Smooth muscle cell of the brain vasculature (primary cell): ENCODE results near the gene RNF212.
A peak's percentile ranks its signal among the peaks of the same experiment; 100 is the strongest.

Source experiments
- DNase-seq: peaks from one replicate; pipeline ENCODE4 v3.0.0-alpha.2; 2012; ENCODE audit warnings: low read depth, low spot score

RNF212 gene

GRCh38 chr4:1090465-1091440 is 22.6 kb downstream of the RNF212 start:
- no peak for DNase-seq

DNA sequence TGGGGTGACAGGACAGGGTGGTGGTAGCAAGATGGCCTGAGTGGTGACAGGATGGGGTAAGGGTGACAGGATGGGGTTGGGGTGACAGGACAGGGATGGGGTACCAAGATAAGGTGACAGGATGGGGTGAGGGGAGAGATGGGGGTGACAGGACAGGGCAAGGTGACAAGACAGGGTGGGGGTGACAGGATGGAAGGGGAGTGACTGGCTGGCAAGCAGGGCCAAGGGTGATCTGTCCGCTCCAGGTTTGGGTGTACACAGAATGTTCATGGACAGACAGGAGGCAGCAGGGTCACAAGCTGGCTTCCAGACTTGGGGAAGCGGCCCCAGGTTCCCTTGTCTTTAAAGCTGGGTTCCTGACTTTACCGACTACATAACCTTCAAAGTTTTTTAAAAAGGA is 23.3 kb downstream of the RNF212 start:
- DNase-seq = no peak

GRCh38 chr4:1087371-1087770 is 26.0 kb downstream of the RNF212 start:
- DNase-seq = no peak

DNA sequence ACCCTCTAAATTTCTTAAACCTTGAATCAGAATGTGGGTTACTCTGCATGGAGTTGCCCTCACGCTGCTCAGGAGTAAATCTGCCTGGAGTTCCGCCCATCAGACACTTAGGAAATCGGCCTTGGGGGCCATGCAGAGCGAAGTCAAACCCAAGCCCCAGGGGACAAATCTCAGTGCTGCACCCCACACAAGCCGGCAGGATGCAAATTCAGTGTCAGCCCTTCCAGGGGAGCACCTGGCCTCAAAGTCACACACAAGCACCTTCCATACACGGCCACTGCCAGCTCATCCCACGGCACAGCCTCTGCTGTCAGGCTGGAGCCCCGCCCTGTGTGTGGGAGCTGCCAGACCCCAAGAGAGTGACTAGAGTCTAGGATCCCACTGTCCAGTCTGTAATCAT is 27.4 kb downstream of the RNF212 start:
- no peak for DNase-seq

GRCh38 chr4:1085404-1085799 is 28.0 kb downstream of the RNF212 start:
- DNase-seq = no peak

DNA sequence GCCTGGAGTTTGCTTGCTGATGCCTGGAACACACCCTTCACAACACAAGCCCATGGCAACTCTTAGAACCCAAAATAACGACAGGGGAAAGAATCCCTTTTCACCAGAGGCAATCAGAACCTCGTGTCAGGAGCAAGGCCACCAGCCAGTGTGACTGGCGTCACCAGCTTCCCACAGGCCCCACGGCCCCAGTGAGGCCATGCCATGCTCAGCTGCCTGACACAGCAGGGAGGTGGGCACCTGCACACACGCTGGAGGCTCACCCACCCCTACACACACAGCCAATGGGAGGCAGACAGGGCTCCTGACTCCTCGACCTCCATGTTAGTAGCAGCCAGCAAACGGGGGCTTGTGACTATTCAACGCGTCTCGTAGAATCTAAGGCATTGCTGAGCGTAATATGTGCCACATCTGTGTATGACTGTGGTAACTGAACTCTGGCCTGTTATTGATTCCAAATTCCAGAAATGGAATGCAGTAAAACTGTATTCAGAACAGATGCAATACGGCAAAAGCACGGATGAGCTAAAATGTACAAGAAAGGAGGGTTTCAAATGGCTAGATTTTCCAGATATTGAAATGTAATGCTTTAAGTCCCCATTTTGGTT is 28.5 kb downstream of the RNF212 start:
- DNase-seq = no peak

DNA sequence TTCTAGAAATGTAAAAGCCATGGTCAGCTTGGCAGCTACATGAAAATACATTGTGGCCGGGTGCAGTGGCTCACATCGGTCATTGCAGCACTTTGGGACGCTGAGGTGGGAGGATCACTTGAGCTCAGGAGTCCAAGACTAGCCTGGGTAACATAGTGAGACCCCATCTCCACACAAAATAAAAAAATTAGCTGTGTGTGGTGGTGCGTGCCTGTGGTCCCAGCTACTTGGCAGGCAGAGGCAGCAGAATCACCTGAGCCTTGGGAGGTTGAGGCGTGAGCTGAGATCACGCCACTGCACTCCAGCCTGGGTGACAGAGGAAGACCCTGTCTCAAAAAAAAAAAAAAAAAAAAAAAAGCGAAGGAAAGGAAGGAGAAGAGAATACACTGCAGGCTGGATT is 29.0 kb downstream of the RNF212 start:
- no peak for DNase-seq

- DNase-seq = peak; percentile 17
Observed at GRCh38 chr4:1082215-1083182, 30.9 kb downstream of the RNF212 start.

DNA sequence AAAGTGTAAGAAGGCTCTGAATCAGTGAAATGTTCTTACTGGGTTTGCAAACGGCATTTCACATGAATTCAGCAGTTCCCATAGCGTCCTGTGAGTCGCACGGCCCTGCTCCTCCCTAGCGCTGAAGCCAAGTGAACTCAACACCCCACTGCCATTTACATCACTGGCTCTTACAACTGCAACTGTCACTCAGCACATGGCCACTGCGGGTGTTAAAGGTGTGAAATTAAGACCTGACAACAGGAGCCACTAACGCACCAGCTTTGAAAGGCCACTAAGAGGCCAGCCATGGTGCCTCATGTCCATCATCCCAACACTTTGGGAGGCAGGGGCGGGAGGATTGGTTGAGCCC is 31.7 kb downstream of the RNF212 start:
- DNase-seq = no peak

DNA sequence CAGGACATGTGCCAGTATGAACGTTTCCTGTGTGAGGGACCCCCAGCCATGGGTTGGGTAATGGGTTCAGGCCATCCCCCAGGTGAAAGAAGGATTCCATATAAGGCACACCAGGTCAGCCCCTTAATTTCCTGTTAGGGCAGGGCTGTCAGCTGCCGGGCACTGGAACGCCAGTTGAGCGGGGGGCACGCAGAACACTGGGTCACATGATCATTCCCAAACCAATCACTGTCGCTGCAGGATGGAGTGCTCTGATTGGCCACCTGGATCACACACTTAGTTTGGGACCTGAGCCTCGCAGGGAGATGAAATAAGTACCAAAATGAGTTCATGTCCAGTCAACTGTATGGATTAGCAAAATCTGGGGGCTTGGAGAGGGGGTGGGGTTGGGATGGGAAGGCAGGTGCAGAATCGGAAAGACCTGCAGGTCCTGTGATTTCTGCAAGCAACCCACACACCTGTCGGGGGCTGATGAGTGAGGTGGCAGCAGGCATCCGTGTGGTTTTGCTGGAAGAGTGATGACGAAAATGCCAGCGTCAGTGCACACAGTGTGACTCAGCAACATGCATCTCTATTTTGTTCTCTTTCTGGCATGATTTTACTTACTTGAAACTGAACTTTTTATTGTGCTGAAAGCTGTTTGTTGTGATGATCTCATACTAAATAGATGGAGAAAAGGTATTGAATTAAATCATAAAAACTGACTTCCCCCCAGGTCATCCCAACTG is 32.2 kb downstream of the RNF212 start:
- DNase-seq = no peak

DNA sequence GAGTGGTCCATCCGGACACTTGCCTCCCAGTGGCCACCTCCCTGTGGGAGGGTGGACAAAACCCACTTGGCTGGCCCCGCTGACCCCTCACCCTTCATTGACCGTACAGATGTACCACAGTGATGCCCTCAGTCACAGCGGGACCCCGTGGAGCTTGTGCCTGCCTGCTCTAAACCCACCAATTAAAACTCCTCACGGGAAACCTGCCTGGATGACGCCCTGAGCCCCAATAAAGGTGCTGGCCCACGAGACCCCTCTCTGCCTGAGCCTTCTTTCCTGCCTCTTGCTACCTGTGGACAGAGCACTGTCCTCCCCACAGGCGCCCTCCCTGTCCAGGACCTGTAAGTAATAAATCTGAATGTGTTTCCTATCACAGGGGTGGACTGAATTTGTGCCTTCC is 32.9 kb downstream of the RNF212 start:
- no peak for DNase-seq

DNA sequence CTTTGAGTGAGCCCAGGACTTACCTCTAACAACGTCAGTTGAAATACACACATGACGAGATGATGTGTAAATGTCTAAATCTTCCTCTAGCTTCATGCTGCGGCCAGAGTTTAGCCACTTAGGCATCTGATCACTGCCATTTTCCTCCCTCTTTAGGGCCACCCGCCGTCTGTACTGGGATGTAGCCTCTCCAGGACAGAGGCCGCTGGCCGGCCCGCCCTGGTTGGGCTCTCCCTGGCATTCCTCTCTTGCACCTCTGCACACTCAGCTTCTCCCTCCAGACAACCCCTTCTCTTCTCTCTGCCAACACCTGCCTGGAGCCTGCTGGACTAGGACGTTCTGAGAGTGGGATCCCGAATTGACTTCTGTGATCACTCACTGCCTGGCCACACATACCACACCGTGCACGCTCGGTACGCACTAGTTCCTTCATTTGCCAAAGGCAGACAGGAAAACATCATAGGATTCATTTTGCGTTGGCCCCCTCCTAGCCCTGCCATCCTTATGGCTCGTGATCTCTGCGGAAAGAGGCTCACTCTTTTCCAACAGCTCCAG is 33.6 kb downstream of the RNF212 start:
- DNase-seq = no peak

- DNase-seq = no peak
Observed at GRCh38 chr4:1078490-1078889, 34.9 kb downstream of the RNF212 start.

- no peak for DNase-seq
Observed at GRCh38 chr4:1077711-1078477, 35.5 kb downstream of the RNF212 start.

- DNase-seq = no peak
Observed at GRCh38 chr4:1075809-1076699, 37.3 kb downstream of the RNF212 start.

DNA sequence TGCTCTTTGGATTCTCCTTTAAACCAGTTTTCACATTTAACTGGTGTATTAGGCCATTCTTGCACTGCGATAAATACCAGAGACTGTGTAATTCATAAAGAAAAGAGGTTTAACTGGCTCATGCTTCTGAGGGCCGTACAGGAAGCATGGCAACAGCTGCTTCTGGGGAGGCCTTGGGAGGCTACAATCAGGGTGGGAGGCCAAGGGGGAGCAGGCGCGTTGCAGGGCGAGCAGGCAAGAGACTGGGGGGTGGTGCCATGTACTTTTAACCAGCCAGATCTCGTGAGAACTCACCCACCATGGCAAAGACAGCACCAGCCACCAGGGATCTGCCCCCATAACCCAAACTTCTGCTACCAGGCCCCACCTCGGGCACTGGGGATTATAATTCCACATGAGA is 38.1 kb downstream of the RNF212 start:
- DNase-seq = no peak

GRCh38 chr4:1074077-1074476 is 39.3 kb downstream of the RNF212 start:
- DNase-seq = no peak

DNA sequence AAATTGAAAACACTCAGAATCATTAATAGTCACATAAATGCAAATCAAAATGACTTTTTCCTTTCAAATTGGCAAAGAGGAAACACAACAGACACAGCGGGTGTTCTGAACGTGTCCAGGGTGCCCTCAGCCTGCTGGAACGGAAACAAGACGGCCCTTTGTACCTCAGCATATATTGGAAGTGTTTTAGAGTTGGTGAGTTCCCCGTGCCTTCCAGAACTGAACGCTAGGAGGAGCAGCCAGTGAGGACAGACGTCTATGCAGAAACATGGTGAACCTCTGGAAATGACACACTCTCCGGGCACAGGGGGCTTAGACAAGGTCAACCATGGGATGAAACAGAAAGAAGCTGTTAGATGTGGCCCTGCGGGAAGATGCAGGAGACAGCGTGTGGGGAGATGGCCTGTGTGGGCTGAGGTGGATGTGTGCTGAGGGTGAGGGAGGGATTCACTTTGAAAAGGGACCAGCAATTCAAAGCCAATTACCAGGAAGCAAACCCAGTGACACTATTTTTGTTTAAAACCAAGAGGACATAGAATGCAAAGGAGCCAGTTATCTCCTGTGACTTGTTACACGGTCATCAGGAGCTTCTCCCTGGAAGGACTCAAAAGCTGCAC is 40.4 kb downstream of the RNF212 start:
- DNase-seq = no peak

GRCh38 chr4:1069394-1069793 is 44.0 kb downstream of the RNF212 start:
- DNase-seq = no peak
